Glutamatergic neuron (in vitro differentiated cells): ENCODE results near the gene UBE2L6. TPM values are rescaled to one million over a fixed set of nuclear protein-coding genes. Genes with fewer than 3 reads are reported as not detected.

Experiments used
- DNase-seq: peaks from one replicate; pipeline ENCODE4 v3.0.0; 2022
- H3K27ac Mint-ChIP-seq: one replicate; pipeline ENCODE4 v1.8.0; 2020; ENCODE audit warnings: mild to moderate bottlenecking, mixed read lengths, inconsistent platforms; ENCODE audit not compliant: unreplicated experiment
- H3K27me3 Mint-ChIP-seq: one replicate; pipeline ENCODE4 v1.8.0; 2020; ENCODE audit warnings: mild to moderate bottlenecking, moderate library complexity, mixed read lengths, inconsistent platforms; ENCODE audit not compliant: unreplicated experiment
- H3K36me3 Mint-ChIP-seq: one replicate; pipeline ENCODE4 v1.8.0; 2020; ENCODE audit warnings: mild to moderate bottlenecking, mixed read lengths, inconsistent platforms; ENCODE audit not compliant: unreplicated experiment
- H3K4me1 Mint-ChIP-seq: one replicate; pipeline ENCODE4 v1.8.0; 2020; ENCODE audit warnings: mild to moderate bottlenecking, low read depth, mixed read lengths, inconsistent platforms; ENCODE audit not compliant: unreplicated experiment
- H3K4me3 Mint-ChIP-seq: one replicate; pipeline ENCODE4 v1.8.0; 2020; ENCODE audit warnings: mild to moderate bottlenecking, mixed read lengths, inconsistent platforms; ENCODE audit not compliant: unreplicated experiment
- H3K9me3 Mint-ChIP-seq: one replicate; pipeline ENCODE4 v1.8.0; 2020; ENCODE audit warnings: mild to moderate bottlenecking, moderate library complexity, mixed read lengths, inconsistent platforms; ENCODE audit not compliant: unreplicated experiment
- total RNA-seq: library from RNA; stranded (reverse); fragmentation: NEBNext Ultra II Directional; extraction: Animal tissue kit (Norgen Biotek cat#: 25700); gene quantifications from one replicate; pipeline ENCODE4 v1.2.1, GENCODE V29; 2021; ENCODE audit not compliant: unreplicated experiment
- TF ChIP-seq, protein P1 (sequence below): fragments of 200-600 bp; sonication (generic); IDR thresholded peaks from one replicate; pipeline ENCODE4 v1.5.0; 2021; ENCODE audit not compliant: partially characterized antibody, unreplicated experiment

UBE2L6 gene
- total RNA-seq, 1 donor from 2014 or later: 199 TPM

DNA sequence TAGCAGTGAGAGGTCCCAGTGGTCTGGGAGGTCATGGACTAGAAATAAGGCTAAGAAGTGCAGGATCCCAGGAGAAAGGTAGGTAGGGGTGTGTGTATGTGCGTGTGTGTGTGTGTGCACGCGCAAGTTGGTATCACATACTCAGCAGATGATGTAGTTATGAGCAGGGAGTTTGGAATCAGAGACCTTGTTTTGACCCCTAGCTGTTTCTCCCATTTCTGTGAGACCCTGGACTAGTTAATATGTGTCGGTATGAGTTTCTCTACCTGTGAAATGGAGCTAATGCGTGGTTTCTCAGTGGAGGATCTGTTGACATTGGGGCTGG, 31.3 kb upstream of the UBE2L6 start:
- peaks cover 17% of the 10 kb centered on the region for H3K9me3 Mint-ChIP-seq
- peaks cover 46% of the 10 kb centered on the region for H3K4me1 Mint-ChIP-seq
- H3K27ac Mint-ChIP-seq: peak overlapping the region; percentile 99
- peaks cover 12% of the 10 kb centered on the region for H3K27me3 Mint-ChIP-seq
- DNase-seq: no peak
- H3K4me3 Mint-ChIP-seq: peak overlapping the region; percentile 94
- TF ChIP-seq, protein P1, sequence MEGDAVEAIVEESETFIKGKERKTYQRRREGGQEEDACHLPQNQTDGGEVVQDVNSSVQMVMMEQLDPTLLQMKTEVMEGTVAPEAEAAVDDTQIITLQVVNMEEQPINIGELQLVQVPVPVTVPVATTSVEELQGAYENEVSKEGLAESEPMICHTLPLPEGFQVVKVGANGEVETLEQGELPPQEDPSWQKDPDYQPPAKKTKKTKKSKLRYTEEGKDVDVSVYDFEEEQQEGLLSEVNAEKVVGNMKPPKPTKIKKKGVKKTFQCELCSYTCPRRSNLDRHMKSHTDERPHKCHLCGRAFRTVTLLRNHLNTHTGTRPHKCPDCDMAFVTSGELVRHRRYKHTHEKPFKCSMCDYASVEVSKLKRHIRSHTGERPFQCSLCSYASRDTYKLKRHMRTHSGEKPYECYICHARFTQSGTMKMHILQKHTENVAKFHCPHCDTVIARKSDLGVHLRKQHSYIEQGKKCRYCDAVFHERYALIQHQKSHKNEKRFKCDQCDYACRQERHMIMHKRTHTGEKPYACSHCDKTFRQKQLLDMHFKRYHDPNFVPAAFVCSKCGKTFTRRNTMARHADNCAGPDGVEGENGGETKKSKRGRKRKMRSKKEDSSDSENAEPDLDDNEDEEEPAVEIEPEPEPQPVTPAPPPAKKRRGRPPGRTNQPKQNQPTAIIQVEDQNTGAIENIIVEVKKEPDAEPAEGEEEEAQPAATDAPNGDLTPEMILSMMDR: no peak
- H3K36me3 Mint-ChIP-seq: no peaks in the 10 kb centered on the region

DNA sequence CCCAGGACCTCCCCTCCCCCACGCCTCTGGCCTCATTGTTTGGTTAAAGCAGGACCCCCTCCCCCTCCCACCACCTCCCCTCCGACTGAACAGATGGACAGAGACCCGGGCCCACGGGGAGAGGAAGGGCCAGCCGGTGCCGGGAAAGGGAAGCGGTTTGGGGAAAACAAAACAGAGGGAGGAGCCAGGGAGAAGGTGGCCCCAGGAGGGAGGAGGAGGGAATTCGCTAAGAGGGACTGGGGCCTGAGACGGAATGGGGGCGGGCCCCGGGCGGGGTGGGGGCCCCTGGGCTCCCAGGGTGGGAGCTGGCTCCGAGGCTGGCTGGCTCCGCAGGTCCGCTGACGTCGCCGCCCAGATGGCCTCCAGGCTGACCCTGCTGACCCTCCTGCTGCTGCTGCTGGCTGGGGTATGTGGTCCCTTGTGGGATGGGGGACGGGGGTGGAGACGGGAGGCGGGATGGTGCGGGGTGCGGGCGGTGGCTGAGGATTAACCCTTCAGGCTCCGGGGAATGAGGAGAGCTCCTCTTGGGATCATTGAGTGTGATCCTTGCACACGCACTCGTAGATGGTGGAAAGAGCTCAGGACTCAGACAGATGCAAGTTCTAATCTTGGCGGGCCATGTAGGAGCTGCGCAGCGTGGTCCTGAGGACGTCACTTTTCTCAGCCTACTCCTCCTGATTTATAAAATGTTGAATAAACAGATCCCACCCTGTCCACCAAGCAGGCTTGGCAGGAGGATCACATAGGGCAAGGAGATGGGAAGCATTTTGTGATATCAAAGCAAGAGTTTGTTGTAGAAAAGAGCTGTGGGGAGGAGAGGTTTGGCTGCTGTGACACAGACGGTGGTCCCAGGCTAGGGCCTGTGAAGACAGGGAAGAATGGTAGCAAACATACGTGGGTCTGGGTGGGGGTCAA, 30.7 kb upstream of the UBE2L6 start:
- DNase-seq: peak; percentile 97
- Mint-ChIP-seq H3K4me1 (peaks cover 46% of the 10 kb centered on the region), H3K9me3 (peaks cover 17% of the 10 kb centered on the region), H3K27me3 (peaks cover 12% of the 10 kb centered on the region), H3K27ac (peak overlapping the region; percentile 99), H3K36me3 (no peaks in the 10 kb centered on the region), H3K4me3 (peak overlapping the region; percentile 94)
- TF ChIP-seq, protein P1: no peak

DNA sequence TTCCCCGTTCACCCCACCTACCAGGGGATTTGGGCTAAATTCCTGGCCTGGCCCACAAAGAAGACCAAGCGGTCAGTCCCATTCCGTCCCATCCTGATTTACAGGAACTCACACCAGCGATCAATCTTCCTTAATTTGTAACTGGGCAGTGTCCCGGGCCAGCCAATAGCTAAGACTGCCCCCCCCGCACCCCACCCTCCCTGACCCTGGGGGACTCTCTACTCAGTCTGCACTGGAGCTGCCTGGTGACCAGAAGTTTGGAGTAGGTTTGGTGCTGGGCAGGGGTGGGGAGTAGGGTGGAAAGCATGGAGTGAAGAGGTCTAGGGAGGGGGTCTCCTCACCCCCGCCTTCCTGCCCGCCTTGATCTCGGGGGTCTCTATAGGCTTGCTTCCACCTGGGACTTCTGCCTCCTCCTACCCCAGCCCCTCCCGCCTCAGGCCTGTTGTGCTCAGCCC, 30.0 kb upstream of the UBE2L6 start, which contains the start of gene SERPING1:
TSS of gene SERPING1 (plus strand) at position 225 of the 455 bp plus-strand sequence. CDS start 586 bp downstream, outside the sequence.
- H3K27ac Mint-ChIP-seq: peak within 1 kb of the TSS; percentile 99
- DNase-seq: no peak
- no peaks in the 10 kb centered on the region for H3K36me3 Mint-ChIP-seq
- peaks cover 14% of the 10 kb centered on the region for H3K27me3 Mint-ChIP-seq
- H3K4me3 Mint-ChIP-seq: peak within 1 kb of the TSS; percentile 94
- TF ChIP-seq, protein P1: no peak
- peaks cover 17% of the 10 kb centered on the region for H3K9me3 Mint-ChIP-seq
- peaks cover 50% of the 10 kb centered on the region for H3K4me1 Mint-ChIP-seq

DNA sequence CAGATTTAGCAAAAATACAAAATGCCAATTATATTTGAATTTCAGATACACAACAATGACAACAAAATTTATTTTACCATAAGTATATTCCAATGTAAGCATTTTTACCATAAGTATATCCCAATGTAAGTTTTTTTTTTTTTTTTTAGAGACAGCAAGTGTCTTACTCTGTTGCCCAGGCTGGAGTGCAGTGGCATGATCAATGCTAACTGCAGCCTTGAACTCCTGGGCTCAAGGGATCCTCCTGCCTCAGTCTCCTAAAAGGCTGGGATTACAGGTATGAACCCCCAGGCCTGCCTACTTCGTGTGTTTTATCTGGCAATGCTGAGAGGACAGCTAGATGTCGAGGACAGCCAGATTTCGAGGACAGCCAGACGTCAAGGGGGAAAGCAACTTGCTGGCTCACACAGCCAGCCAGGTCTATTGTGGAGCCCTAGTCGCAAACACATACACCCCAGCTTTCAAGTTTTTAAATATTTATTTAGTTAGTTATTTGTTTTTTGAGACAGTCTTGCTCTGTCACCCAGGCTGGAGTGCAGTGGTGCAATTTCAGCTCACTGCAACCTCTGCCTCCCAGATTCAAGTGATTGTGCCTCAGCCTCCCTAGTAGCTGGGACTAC, 28.9 kb upstream of the UBE2L6 start:
- H3K27ac Mint-ChIP-seq: peak overlapping the region; percentile 99

More for the DNA sequence above, 28.9 kb upstream of the UBE2L6 start:
- Mint-ChIP-seq H3K4me1 (peaks cover 48% of the 10 kb centered on the region), H3K9me3 (peaks cover 17% of the 10 kb centered on the region), H3K4me3 (no peak overlapping the region), H3K36me3 (no peaks in the 10 kb centered on the region), H3K27me3 (peaks cover 14% of the 10 kb centered on the region)
- no peak for DNase-seq
- TF ChIP-seq, protein P1: no peak
